ENCODE measurements around the gene CNTNAP2. TPM values are rescaled to one million over a fixed set of nuclear protein-coding genes. Genes with fewer than 3 reads are reported as not detected.

Gene CNTNAP2
- total RNA-seq, 3 donors from 2014 or later (not counting 1 experiment from before 2014, with no cell fraction given), result 0.18 to 1.1 TPM; not detected in 1

GRCh38 chr7:148191391-148192065, 2074.9 kb downstream of the CNTNAP2 start:
- no peak for DNase-seq
- no peak overlapping the region for H3K4me3 Mint-ChIP-seq
- Histone ChIP-seq H3K27me3 (ENCODE audit: control insufficient read depth, insufficient read depth, low read length) (no peaks in the 10 kb centered on the region), H3K36me3 (ENCODE audit: control insufficient read depth, insufficient read depth, low read length) (no peaks in the 10 kb centered on the region), H3K9me3 (ENCODE audit: control insufficient read depth, insufficient read depth, low read length) (no peaks in the 10 kb centered on the region), H3K4me1 (ENCODE audit: control insufficient read depth, insufficient read depth, low read length) (no peaks in the 10 kb centered on the region), H3K4me3 (ENCODE audit: low read length) (no peak overlapping the region), H3K27ac (ENCODE audit: low read length) (no peak overlapping the region)
- no peak for TF ChIP-seq CTCF (IDR thresholded peaks at IDR 0.05)
- no peaks in the 10 kb centered on the region for H3K27me3 Mint-ChIP-seq (ENCODE audit: low read depth in 2 of 2)
- no peaks in the 10 kb centered on the region for H3K36me3 Mint-ChIP-seq
- H3K27ac Mint-ChIP-seq, result no peak overlapping the region
- peaks cover 0 to 2% of the 10 kb centered on the region in 2 donors for H3K9me3 Mint-ChIP-seq
- no peak for ATAC-seq
- no peaks in the 10 kb centered on the region for H3K4me1 Mint-ChIP-seq
- intact Hi-C loops (cut with micrococcal nuclease), result no loop called here
- 90% methylated on average over 1 of the region's 1 CpG for WGBS (ENCODE audit: insufficient coverage)

- Histone ChIP-seq H3K4me1 (ENCODE audit: control insufficient read depth, insufficient read depth, low read length) (no peaks in the 10 kb centered on the region), H3K4me3 (ENCODE audit: low read length) (no peak overlapping the region), H3K27ac (ENCODE audit: low read length) (no peak overlapping the region), H3K9me3 (ENCODE audit: control insufficient read depth, insufficient read depth, low read length) (no peaks in the 10 kb centered on the region), H3K27me3 (ENCODE audit: control insufficient read depth, insufficient read depth, low read length) (no peaks in the 10 kb centered on the region), H3K36me3 (ENCODE audit: control insufficient read depth, insufficient read depth, low read length) (no peaks in the 10 kb centered on the region)
- no peaks in the 10 kb centered on the region for H3K36me3 Mint-ChIP-seq
- no peaks in the 10 kb centered on the region for H3K27me3 Mint-ChIP-seq (ENCODE audit: low read depth in 2 of 2)
- DNase-seq (no peak), ATAC-seq (no peak)
- TF ChIP-seq CTCF (IDR thresholded peaks at IDR 0.05), result no peak
- H3K27ac Mint-ChIP-seq, result no peak overlapping the region
- 63% methylated on average over 5 of the region's 5 CpGs for WGBS (ENCODE audit: insufficient coverage)
- H3K4me3 Mint-ChIP-seq, result no peak overlapping the region
- no peaks in the 10 kb centered on the region for H3K4me1 Mint-ChIP-seq
- peaks cover 0 to 2% of the 10 kb centered on the region in 2 donors for H3K9me3 Mint-ChIP-seq
- intact Hi-C loops (cut with micrococcal nuclease), result no loop called here
Measured at GRCh38 chr7:148192491-148192890, 2075.9 kb downstream of the CNTNAP2 start.

- Mint-ChIP-seq H3K4me3 (no peak overlapping the region), H3K36me3 (no peaks in the 10 kb centered on the region), H3K4me1 (no peaks in the 10 kb centered on the region), H3K9me3 (no peaks in the 10 kb centered on the region), H3K27me3 (ENCODE audit: low read depth in 2 of 2) (peaks cover 10 to 30% of the 10 kb centered on the region in 2 donors), H3K27ac (no peak overlapping the region)
- 80% methylated on average over 3 of the region's 3 CpGs for WGBS (ENCODE audit: insufficient coverage)
- H3K4me3 ChIP-seq (ENCODE audit: low read length), result no peak overlapping the region
- H3K27ac ChIP-seq (ENCODE audit: low read length), result no peak overlapping the region
- no peaks in the 10 kb centered on the region for H3K27me3 ChIP-seq (ENCODE audit: control insufficient read depth, insufficient read depth, low read length)
- H3K36me3 ChIP-seq (ENCODE audit: control insufficient read depth, insufficient read depth, low read length), result no peaks in the 10 kb centered on the region
- H3K4me1 ChIP-seq (ENCODE audit: control insufficient read depth, insufficient read depth, low read length), result no peaks in the 10 kb centered on the region
- intact Hi-C loops (cut with micrococcal nuclease), result no loop called here
- TF ChIP-seq CTCF (IDR thresholded peaks at IDR 0.05), result no peak
- H3K9me3 ChIP-seq (ENCODE audit: control insufficient read depth, insufficient read depth, low read length), result no peaks in the 10 kb centered on the region
- no peak for DNase-seq
- no peak for ATAC-seq
Measured at GRCh38 chr7:148201992-148202391, 2085.4 kb downstream of the CNTNAP2 start.

Data from natural killer cell (primary cell).